Peyer's patch (tissue), 4 donors: Measurements from ENCODE around the gene BATF3.

Experiments used
- CTCF ChIP-seq, 6 experiments: fragments of 450-650 bp in 4 of 6; fragments of 200-600 bp in 2 of 6; sonication (generic) in 1 of 6; IDR thresholded peaks; one replicate each; pipeline ENCODE4 v1.5.1; 2017 to 2019; ENCODE audit warnings: antibody characterized with exemption in 6 of 6, mild to moderate bottlenecking in 3 of 6, moderate library complexity in 1 of 6
- POLR2A ChIP-seq, 2 donors: fragments of 450-650 bp; IDR thresholded peaks; one replicate each; pipeline ENCODE4 v1.5.1; 2017; ENCODE audit warnings: antibody characterized with exemption in 2 of 2, mild to moderate bottlenecking in 2 of 2, moderate library complexity in 2 of 2

- TF ChIP-seq CTCF (IDR thresholded peaks at IDR 0.05) (no peak), POLR2A (IDR thresholded peaks at IDR 0.05) (no peak)
Observed at GRCh38 chr1:212671342-212672031, 28.2 kb downstream of the BATF3 start.
